ENCODE results near the gene NEURL2.

DNA sequence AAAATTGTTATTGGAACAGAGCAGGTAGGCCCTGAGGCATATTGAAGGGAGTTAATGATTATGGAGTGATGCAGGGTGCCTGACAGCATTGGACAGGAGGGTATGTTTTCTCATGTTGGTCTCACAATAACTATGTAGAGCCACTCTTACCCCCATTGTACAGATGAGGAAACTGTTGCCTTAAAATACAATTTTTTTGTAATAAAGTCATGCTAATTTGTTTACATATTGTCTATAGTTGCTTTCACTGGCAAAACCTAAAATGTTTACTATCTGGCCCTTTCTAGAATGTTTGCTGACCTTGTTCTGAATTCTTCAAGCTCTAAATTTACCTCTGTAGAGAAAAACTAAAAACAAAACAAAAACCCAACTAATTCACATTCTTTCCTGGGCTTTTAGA lies 39.5 kb downstream of the NEURL2 start:
- TF ChIP-seq CTCF (conservative IDR thresholded peaks at IDR 0.05; ENCODE audit: low read depth, low read length) = no peak
- TF ChIP-seq EZH2 (IDR thresholded peaks at IDR 0.05; ENCODE audit: borderline replicate concordance, low read depth, low read length, poor library complexity, severe bottlenecking) = no peak

Data from A673 (cell line).